Measurements from ENCODE around the gene JMJD6.

JMJD6 gene

GRCh38 chr17:76670718-76671122, 55.7 kb downstream of the JMJD6 start:
- in situ Hi-C loops (cut with HindIII; ENCODE audit: low pct_ligation_motif_present, low sequenced_read_pairs): no loop called here
- no peak for DNase-seq
- Histone ChIP-seq H3K27ac (no peak overlapping the region), H3K36me3 (replicated peaks) (peaks cover 4% of the 10 kb centered on the region), H3K27me3 (replicated peaks) (no peaks in the 10 kb centered on the region), H3K4me3 (ENCODE audit: low read depth, low read length) (no peak overlapping the region)
- TF ChIP-seq CTCF (IDR thresholded peaks at IDR 0.05; ENCODE audit: low read depth, low read length, missing control alignments): no peak

- DNase-seq: no peak
- in situ Hi-C loops (cut with HindIII; ENCODE audit: low pct_ligation_motif_present, low sequenced_read_pairs): no loop called here
- H3K27ac ChIP-seq: no peak overlapping the region
- no peak for TF ChIP-seq CTCF (IDR thresholded peaks at IDR 0.05; ENCODE audit: low read depth, low read length, missing control alignments)
- H3K27me3 ChIP-seq (replicated peaks): no peaks in the 10 kb centered on the region
- H3K36me3 ChIP-seq (replicated peaks): peaks cover 4% of the 10 kb centered on the region
- H3K4me3 ChIP-seq (ENCODE audit: low read depth, low read length): no peak overlapping the region
Measured at GRCh38 chr17:76670020-76670717, 56.2 kb downstream of the JMJD6 start.
